WTC11 (cell line): ENCODE data around the gene IRAK2.

Source experiments
- ATF1 ChIP-seq: sonication (generic); formaldehyde crosslinking; IDR thresholded peaks from 2 replicates; pipeline ENCODE4 v1.8.1; 2023; ENCODE audit warnings: mild to moderate bottlenecking, moderate library complexity, missing genetic modification reagents
- CBFB ChIP-seq: sonication (generic); formaldehyde crosslinking; IDR thresholded peaks from 2 replicates; pipeline ENCODE4 v1.8.1; 2022; ENCODE audit warnings: mild to moderate bottlenecking, low read depth, missing genetic modification reagents
- CREB1 ChIP-seq: sonication (generic); formaldehyde crosslinking; IDR thresholded peaks from 2 replicates; pipeline ENCODE4 v1.8.0; 2023; ENCODE audit warnings: mild to moderate bottlenecking, missing genetic modification reagents
- FOXJ3 ChIP-seq: sonication (generic); formaldehyde crosslinking; IDR thresholded peaks from 2 replicates; pipeline ENCODE4 v1.9.0; 2021; ENCODE audit warnings: missing genetic modification reagents, mild to moderate bottlenecking, borderline replicate concordance
- HMGXB4 ChIP-seq: sonication (generic); formaldehyde crosslinking; IDR thresholded peaks from 2 replicates; pipeline ENCODE4 v1.8.1; 2023; ENCODE audit warnings: mild to moderate bottlenecking, moderate library complexity, missing genetic modification reagents
- NR2C2 ChIP-seq: sonication (generic); formaldehyde crosslinking; IDR thresholded peaks from 2 replicates; pipeline ENCODE4 v1.8.0; 2022; ENCODE audit warnings: mild to moderate bottlenecking, missing genetic modification reagents
- SMAD4 ChIP-seq: sonication (generic); formaldehyde crosslinking; IDR thresholded peaks from 2 replicates; pipeline ENCODE4 v1.8.0; 2022; ENCODE audit warnings: mild to moderate bottlenecking, missing genetic modification reagents
- ZBTB21 ChIP-seq: sonication (generic); formaldehyde crosslinking; IDR thresholded peaks from 2 replicates; pipeline ENCODE4 v1.8.1; 2023; ENCODE audit warnings: mild to moderate bottlenecking, missing genetic modification reagents, borderline replicate concordance
- TF ChIP-seq, protein P1 (sequence below): sonication (generic); formaldehyde crosslinking; conservative IDR thresholded peaks from 2 replicates; pipeline ENCODE4 v1.8.1; 2022; ENCODE audit warnings: mild to moderate bottlenecking, missing genetic modification reagents
- TF ChIP-seq, protein P2 (sequence below): fragments of 200-600 bp; IDR thresholded peaks from 2 replicates; pipeline ENCODE4 v1.8.0; 2022; ENCODE audit warnings: antibody characterized with exemption
- TF ChIP-seq, protein P3 (sequence below): sonication (generic); formaldehyde crosslinking; IDR thresholded peaks from 2 replicates; pipeline ENCODE4 v1.8.1; 2023; ENCODE audit warnings: mild to moderate bottlenecking, missing genetic modification reagents, moderate library complexity
- TF ChIP-seq, protein P4 (sequence below): sonication (generic); formaldehyde crosslinking; IDR thresholded peaks from 2 replicates; pipeline ENCODE4 v1.8.1; 2022; ENCODE audit warnings: mild to moderate bottlenecking, moderate library complexity, missing genetic modification reagents
- TF ChIP-seq, protein P5 (sequence below): sonication (generic); formaldehyde crosslinking; IDR thresholded peaks from 2 replicates; pipeline ENCODE4 v1.8.0; 2022; ENCODE audit warnings: mild to moderate bottlenecking, missing genetic modification reagents
- TF ChIP-seq, protein P6 (sequence below): sonication (generic); formaldehyde crosslinking; IDR thresholded peaks from 2 replicates; pipeline ENCODE4 v1.8.1; 2023; ENCODE audit warnings: mild to moderate bottlenecking, missing genetic modification reagents, borderline replicate concordance

DNA sequence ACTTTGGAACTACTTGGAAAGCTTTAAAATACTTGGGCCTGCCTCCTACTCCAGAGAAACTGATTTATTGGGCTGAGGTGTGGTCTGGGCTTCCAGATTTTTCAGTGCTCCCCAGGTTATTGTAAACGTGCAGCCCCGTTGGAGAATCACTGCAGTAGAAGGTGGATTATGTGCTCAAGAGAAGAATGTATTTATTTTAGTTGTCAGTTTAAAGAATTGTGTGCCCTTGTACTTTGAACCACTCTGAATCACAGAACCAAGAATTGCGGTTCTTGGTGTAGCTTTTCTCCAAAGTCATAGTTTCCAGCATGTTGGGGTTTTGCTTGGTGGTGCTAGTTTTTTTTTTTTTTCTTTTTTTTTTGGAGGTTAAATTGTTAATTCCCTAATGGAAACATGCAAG is 85.1 kb downstream of the IRAK2 start:
- TF ChIP-seq, protein P1, sequence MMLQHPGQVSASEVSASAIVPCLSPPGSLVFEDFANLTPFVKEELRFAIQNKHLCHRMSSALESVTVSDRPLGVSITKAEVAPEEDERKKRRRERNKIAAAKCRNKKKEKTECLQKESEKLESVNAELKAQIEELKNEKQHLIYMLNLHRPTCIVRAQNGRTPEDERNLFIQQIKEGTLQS (CRISPR knock-in tag) = no peak
- TF ChIP-seq, protein P2, sequence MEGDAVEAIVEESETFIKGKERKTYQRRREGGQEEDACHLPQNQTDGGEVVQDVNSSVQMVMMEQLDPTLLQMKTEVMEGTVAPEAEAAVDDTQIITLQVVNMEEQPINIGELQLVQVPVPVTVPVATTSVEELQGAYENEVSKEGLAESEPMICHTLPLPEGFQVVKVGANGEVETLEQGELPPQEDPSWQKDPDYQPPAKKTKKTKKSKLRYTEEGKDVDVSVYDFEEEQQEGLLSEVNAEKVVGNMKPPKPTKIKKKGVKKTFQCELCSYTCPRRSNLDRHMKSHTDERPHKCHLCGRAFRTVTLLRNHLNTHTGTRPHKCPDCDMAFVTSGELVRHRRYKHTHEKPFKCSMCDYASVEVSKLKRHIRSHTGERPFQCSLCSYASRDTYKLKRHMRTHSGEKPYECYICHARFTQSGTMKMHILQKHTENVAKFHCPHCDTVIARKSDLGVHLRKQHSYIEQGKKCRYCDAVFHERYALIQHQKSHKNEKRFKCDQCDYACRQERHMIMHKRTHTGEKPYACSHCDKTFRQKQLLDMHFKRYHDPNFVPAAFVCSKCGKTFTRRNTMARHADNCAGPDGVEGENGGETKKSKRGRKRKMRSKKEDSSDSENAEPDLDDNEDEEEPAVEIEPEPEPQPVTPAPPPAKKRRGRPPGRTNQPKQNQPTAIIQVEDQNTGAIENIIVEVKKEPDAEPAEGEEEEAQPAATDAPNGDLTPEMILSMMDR = no peak
- TF ChIP-seq, protein P3, sequence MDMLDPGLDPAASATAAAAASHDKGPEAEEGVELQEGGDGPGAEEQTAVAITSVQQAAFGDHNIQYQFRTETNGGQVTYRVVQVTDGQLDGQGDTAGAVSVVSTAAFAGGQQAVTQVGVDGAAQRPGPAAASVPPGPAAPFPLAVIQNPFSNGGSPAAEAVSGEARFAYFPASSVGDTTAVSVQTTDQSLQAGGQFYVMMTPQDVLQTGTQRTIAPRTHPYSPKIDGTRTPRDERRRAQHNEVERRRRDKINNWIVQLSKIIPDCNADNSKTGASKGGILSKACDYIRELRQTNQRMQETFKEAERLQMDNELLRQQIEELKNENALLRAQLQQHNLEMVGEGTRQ (CRISPR knock-in tag) = no peak
- TF ChIP-seq, protein P4, sequence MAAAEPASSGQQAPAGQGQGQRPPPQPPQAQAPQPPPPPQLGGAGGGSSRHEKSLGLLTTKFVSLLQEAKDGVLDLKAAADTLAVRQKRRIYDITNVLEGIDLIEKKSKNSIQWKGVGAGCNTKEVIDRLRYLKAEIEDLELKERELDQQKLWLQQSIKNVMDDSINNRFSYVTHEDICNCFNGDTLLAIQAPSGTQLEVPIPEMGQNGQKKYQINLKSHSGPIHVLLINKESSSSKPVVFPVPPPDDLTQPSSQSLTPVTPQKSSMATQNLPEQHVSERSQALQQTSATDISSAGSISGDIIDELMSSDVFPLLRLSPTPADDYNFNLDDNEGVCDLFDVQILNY = no peak
- TF ChIP-seq ZBTB21 (CRISPR knock-in tag) (no peak), NR2C2 (CRISPR knock-in tag) (no peak), CREB1 (CRISPR knock-in tag) (no peak), CBFB (CRISPR knock-in tag) (no peak), HMGXB4 (CRISPR knock-in tag) (no peak), SMAD4 (CRISPR knock-in tag) (no peak), FOXJ3 (CRISPR knock-in tag) (no peak), ATF1 (no peak)
- TF ChIP-seq, protein P5, sequence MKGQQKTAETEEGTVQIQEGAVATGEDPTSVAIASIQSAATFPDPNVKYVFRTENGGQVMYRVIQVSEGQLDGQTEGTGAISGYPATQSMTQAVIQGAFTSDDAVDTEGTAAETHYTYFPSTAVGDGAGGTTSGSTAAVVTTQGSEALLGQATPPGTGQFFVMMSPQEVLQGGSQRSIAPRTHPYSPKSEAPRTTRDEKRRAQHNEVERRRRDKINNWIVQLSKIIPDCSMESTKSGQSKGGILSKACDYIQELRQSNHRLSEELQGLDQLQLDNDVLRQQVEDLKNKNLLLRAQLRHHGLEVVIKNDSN (CRISPR knock-in tag) = no peak
- TF ChIP-seq, protein P6, sequence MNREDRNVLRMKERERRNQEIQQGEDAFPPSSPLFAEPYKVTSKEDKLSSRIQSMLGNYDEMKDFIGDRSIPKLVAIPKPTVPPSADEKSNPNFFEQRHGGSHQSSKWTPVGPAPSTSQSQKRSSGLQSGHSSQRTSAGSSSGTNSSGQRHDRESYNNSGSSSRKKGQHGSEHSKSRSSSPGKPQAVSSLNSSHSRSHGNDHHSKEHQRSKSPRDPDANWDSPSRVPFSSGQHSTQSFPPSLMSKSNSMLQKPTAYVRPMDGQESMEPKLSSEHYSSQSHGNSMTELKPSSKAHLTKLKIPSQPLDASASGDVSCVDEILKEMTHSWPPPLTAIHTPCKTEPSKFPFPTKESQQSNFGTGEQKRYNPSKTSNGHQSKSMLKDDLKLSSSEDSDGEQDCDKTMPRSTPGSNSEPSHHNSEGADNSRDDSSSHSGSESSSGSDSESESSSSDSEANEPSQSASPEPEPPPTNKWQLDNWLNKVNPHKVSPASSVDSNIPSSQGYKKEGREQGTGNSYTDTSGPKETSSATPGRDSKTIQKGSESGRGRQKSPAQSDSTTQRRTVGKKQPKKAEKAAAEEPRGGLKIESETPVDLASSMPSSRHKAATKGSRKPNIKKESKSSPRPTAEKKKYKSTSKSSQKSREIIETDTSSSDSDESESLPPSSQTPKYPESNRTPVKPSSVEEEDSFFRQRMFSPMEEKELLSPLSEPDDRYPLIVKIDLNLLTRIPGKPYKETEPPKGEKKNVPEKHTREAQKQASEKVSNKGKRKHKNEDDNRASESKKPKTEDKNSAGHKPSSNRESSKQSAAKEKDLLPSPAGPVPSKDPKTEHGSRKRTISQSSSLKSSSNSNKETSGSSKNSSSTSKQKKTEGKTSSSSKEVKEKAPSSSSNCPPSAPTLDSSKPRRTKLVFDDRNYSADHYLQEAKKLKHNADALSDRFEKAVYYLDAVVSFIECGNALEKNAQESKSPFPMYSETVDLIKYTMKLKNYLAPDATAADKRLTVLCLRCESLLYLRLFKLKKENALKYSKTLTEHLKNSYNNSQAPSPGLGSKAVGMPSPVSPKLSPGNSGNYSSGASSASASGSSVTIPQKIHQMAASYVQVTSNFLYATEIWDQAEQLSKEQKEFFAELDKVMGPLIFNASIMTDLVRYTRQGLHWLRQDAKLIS (CRISPR knock-in tag) = no peak
